Body of pancreas (tissue), 4 donors: ENCODE results near the gene RUNX2. TPM values are rescaled to one million over a fixed set of nuclear protein-coding genes. Genes with fewer than 3 reads are reported as not detected.
A peak's percentile ranks its signal among the peaks of the same experiment; 100 is the strongest.

Experiments used
- ATAC-seq: fragments of 150-250 bp; one replicate; pipeline ENCODE4 v1.9.1; 2016
- DNase-seq, 4 donors: peaks; one replicate each; pipeline ENCODE4 v3.0.0-alpha.2; 2019
- H3K27ac ChIP-seq, 4 donors: fragments of 200-600 bp; sonication (generic); 1 replicate in 3 of 4; 2 replicates in 1 of 4; pipeline versions ENCODE4 v1.5.1 to v1.6.1; 2016 to 2019; ENCODE audit warnings: mild to moderate bottlenecking in 1 of 4, mixed read lengths in 1 of 4, moderate library complexity in 1 of 4
- H3K27me3 ChIP-seq, 2 donors: fragments of 200-600 bp; sonication (generic); one replicate each; pipeline ENCODE4 v1.6.0; 2016; ENCODE audit warnings: mild to moderate bottlenecking in 1 of 2
- H3K36me3 ChIP-seq, 2 donors: fragments of 200-600 bp; sonication (generic); replicated peaks in 1 of 2; 2 replicates each; pipeline ENCODE4 v1.5.1; 2016; ENCODE audit warnings: low read depth in 2 of 2; ENCODE audit not compliant: insufficient read depth in 1 of 2
- H3K4me1 ChIP-seq: fragments of 200-600 bp; sonication (generic); one replicate; pipeline ENCODE4 v1.6.0; 2016
- H3K4me3 ChIP-seq, 2 donors: fragments of 200-600 bp; sonication (generic); 1 replicate in 1 of 2; 2 replicates in 1 of 2; pipeline ENCODE4 v1.5.1; 2016 to 2019
- H3K9me3 ChIP-seq, 3 donors: fragments of 200-600 bp; sonication (generic); 1 replicate in 2 of 3; 2 replicates in 1 of 3; pipeline ENCODE4 v1.5.1; 2016
- CTCF ChIP-seq, 7 experiments: fragments of 450-650 bp in 4 of 7; fragments of 200-600 bp in 3 of 7; sonication (generic) in 3 of 7; IDR thresholded peaks; one replicate each; pipeline ENCODE4 v1.5.1; 2016 to 2019; ENCODE audit warnings: antibody characterized with exemption in 7 of 7
- POLR2A ChIP-seq, 3 donors: fragments of 450-650 bp; IDR thresholded peaks; one replicate each; pipeline ENCODE4 v1.6.1; 2016; ENCODE audit warnings: antibody characterized with exemption in 3 of 3, mild to moderate bottlenecking in 2 of 3
- WGBS, 2 donors: methylation state at CpG; one replicate each; pipeline ENCODE4 v1.1.5; 2017; 5-methylcytosine and 5-hydroxymethylcytosine counted together
- intact Hi-C: fragments of 100-400 bp; cut with DNase I; formaldehyde crosslinking; loops from one replicate; pipeline ENCODE4 v1.15.1; 2023
- total RNA-seq, 2 donors: library from RNA; depleted of rRNA; stranded (reverse); fragments of >200 nt; gene quantifications; one replicate each; pipeline ENCODE4 v1.1.0, GENCODE V29; 2016

Gene RUNX2
- total RNA-seq, 2 donors from 2014 or later: 0.33 to 1.0 TPM

- no peak for TF ChIP-seq POLR2A (IDR thresholded peaks at IDR 0.05)
- TF ChIP-seq CTCF (IDR thresholded peaks at IDR 0.05): no peak
- Histone ChIP-seq H3K27ac (no peak overlapping the region), H3K4me1 (no peaks in the 10 kb centered on the region), H3K4me3 (no peak overlapping the region), H3K27me3 (no peaks in the 10 kb centered on the region), H3K36me3 (no peaks in the 10 kb centered on the region), H3K9me3 (no peaks in the 10 kb centered on the region)
- DNase-seq (no peak), ATAC-seq (no peak)
- 80 to 86% methylated on average over 10 of the region's 10 CpGs for WGBS, 2 donors
- intact Hi-C loops: no loop called here
Measured at GRCh38 chr6:45676380-45676779, 348.2 kb downstream of the RUNX2 start.

DNA sequence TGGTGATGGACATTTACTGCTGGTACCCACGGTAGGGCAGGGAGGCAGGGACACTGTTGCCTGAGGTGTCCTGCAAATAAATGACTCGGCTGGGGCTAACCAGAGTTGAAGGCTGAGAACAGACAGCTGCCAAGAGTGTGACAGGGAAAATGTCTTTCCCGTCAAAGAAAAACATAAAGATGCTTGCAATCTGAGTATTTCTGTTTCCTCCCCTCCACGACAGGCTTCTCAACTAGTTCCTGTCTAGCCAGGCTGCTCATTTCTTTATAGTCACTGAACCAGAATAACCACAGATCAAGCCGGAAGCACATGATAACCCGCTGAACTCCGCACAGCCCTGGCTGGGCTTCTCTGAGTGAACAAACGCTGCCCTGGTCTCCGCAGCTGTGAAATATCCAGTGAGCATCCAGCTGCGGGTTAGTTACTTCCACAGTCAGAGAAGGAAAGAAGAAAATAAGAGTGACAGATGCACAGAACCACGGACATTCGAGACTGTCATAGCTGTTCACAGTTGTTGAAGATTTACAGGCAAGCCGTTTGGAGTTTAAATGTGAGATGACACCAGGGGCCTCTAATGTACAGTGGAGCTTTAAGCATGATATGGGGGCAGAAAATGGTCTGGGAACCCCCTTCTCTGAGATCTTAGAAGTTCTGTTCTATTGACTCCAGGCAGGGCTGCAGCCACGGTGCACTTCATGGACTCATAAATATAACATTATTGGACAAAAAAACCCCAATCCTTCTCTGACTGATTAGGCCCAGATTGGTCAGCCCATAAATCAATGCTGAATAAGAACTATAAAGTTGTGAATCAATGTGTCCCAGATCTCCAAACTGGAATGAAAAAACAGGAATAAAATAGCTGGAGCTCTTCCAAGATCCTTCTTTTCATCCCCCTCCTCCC lies 349.5 kb downstream of the RUNX2 start:
- H3K27ac ChIP-seq: no peak overlapping the region
- TF ChIP-seq CTCF (IDR thresholded peaks at IDR 0.05) (no peak), POLR2A (IDR thresholded peaks at IDR 0.05) (no peak)
- no peaks in the 10 kb centered on the region for H3K27me3 ChIP-seq
- H3K9me3 ChIP-seq: peaks cover 0 to 4% (median 0%) of the 10 kb centered on the region in 3 donors
- no peaks in the 10 kb centered on the region for H3K36me3 ChIP-seq
- no peaks in the 10 kb centered on the region for H3K4me1 ChIP-seq
- 11 to 14% methylated on average over 14 of the region's 14 CpGs for WGBS, 2 donors
- ATAC-seq (no peak), DNase-seq (peak in 2 of 4 donors; percentile 10 to 52)
- intact Hi-C loops: no loop called here
- no peak overlapping the region for H3K4me3 ChIP-seq

DNA sequence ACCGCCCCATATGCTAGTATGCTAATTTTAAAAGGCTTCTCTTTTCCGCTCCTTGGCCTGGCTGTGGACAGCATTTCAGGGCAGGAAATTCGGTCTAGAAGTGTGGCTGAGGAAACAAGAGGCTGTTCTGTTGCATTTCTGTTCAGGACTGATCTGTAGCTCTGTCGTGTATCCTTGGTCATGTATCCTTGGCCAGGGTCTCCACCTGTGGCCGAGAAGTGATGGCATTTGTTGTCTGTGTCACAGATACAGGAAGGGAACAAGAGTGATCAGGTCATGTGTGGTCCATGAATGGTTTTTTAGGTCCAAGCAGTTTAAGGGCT lies 350.1 kb downstream of the RUNX2 start:
- DNase-seq (no peak), ATAC-seq (no peak)
- Histone ChIP-seq H3K36me3 (no peaks in the 10 kb centered on the region), H3K9me3 (peaks cover 0 to 4% (median 0%) of the 10 kb centered on the region in 3 donors), H3K4me3 (no peak overlapping the region), H3K27me3 (no peaks in the 10 kb centered on the region), H3K4me1 (no peaks in the 10 kb centered on the region), H3K27ac (no peak overlapping the region)
- 57 to 82% methylated on average over 5 of the region's 5 CpGs for WGBS, 2 donors
- no peak for TF ChIP-seq CTCF (IDR thresholded peaks at IDR 0.05)
- TF ChIP-seq POLR2A (IDR thresholded peaks at IDR 0.05): no peak
- intact Hi-C loops: no loop called here

DNA sequence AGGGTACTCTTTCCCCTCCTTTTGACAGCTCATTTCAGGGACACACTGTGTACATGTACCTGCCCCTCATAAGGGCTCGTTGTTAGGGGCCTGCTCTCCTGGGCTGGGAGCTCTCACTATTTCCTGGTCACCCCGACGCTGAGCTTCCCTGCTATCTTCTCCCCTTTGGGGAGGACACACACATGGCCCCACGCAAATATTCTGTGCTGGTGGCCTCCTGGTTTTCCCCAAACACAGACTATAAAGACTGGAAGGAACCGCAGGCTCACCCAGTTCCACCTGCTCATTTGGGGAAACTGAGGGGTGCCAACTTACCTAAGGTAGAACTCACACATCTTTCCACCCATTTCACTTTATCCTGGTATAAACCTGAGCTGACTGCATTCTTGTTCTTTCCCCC lies 351.0 kb downstream of the RUNX2 start:
- no peak overlapping the region for H3K4me3 ChIP-seq
- WGBS, 2 donors: 75 to 77% methylated on average over 5 of the region's 5 CpGs
- H3K27ac ChIP-seq: no peak overlapping the region
- no peak for ATAC-seq
- intact Hi-C loops: no loop called here
- no peak for DNase-seq
- no peaks in the 10 kb centered on the region for H3K4me1 ChIP-seq
- no peaks in the 10 kb centered on the region for H3K27me3 ChIP-seq
- peaks cover 0 to 4% (median 0%) of the 10 kb centered on the region in 3 donors for H3K9me3 ChIP-seq
- TF ChIP-seq POLR2A (IDR thresholded peaks at IDR 0.05): no peak
- no peak for TF ChIP-seq CTCF (IDR thresholded peaks at IDR 0.05)
- no peaks in the 10 kb centered on the region for H3K36me3 ChIP-seq

- intact Hi-C loops: no loop called here
- DNase-seq (no peak), ATAC-seq (no peak)
- Histone ChIP-seq H3K4me1 (no peaks in the 10 kb centered on the region), H3K27me3 (no peaks in the 10 kb centered on the region), H3K4me3 (no peak overlapping the region), H3K27ac (no peak overlapping the region), H3K36me3 (no peaks in the 10 kb centered on the region), H3K9me3 (peaks cover 0 to 4% (median 0%) of the 10 kb centered on the region in 3 donors)
- 80 to 96% methylated on average over 2 of the region's 2 CpGs for WGBS, 2 donors
- TF ChIP-seq CTCF (IDR thresholded peaks at IDR 0.05) (no peak), POLR2A (IDR thresholded peaks at IDR 0.05) (no peak)
Measured at GRCh38 chr6:45679631-45680030, 351.5 kb downstream of the RUNX2 start.
